ENCODE measurements around the gene TMEM132D.

The TMEM132D gene

DNA sequence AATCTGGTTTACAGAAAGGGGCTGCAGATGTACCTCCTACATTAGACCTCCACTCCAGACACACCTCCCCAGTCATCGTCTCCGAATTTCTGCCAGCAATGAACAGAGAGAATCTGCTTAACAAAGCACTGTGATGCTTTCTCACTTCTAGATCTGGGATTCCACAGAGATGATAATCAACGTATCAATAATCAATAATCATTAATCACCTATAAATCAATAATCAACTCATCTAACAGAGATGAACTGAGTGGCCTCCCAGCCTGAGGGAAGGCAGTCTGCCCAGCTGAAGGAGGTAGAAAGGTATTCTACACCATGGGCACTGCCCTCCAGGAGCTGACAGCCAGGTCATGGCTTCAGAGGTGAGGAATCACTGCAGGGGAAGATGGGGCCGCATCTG is 183.2 kb downstream of the TMEM132D start:
- FAIRE-seq = no peak

DNA sequence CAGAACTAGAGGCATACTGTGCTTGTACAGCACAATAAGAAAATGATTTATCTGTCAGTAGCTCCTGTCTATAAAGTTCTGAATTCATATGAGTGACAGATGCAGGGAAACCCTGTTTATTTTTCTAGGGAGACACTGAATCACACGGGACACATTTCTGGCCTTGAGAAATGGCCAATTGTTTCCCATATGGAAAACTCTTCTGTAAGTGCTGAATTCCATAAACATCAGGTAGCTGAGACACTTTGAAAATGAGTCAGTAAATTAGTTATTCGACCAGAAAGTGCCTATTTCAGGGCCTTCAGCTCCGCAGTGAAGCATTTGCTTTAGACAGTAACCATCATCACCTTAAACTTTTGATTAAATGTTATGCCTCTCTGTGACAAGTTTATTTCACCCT is 184.4 kb downstream of the TMEM132D start:
- no peak for FAIRE-seq

DNA sequence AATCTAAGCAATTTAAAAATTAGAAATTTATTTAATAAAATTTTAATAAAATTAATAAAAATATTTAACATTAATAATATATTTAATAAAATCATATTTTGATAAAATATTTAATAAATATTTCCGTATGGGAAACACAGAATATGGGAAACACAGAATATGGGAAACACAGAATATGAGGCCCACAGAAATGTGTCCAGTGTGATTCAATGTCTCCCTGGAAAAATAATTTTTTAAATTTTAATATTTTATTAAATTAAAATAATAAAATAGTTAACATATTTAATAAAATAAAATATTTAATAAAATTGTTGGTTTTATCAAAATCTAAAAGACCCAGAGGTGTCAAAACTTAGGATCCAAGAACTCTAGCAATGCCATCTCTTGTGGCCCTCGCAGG is 186.4 kb downstream of the TMEM132D start:
- peak; percentile 65 for FAIRE-seq

DNA sequence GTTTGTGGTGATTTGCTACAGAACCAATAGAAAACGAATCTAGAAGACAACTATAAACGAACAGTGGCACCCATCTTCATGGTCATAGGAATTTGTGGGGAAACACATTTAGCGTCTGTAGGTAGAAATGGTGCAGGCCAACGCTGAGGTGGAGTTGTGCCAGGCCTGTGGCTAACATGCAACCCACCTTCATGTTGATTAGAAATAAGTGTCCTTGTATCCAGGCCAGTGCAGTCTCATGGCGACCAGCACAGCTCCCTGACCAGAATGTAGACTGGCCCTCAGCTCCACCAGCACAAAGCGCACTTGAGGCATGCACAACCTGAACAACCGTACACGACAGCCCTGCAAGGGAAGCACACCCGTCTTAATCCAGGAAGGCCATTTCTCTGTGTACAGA is 187.0 kb downstream of the TMEM132D start:
- FAIRE-seq = no peak

DNA sequence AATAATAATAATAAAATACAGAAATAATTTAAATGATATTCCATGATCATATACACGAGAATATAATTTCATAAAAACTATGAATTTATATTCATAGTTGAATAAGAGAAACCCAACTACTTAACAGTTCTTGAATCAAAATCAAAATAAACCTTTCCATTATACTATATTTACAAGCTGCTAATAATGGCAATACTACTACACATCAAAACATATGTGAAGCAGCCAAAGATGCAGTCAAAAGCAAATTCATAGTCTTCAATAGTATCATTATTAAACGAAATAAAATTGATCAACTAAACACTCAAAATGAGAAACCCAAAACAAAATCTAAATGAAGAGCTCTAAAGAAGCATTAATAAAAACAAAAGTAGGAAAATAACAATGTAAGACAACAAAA is 197.1 kb downstream of the TMEM132D start:
- FAIRE-seq = no peak

DNA sequence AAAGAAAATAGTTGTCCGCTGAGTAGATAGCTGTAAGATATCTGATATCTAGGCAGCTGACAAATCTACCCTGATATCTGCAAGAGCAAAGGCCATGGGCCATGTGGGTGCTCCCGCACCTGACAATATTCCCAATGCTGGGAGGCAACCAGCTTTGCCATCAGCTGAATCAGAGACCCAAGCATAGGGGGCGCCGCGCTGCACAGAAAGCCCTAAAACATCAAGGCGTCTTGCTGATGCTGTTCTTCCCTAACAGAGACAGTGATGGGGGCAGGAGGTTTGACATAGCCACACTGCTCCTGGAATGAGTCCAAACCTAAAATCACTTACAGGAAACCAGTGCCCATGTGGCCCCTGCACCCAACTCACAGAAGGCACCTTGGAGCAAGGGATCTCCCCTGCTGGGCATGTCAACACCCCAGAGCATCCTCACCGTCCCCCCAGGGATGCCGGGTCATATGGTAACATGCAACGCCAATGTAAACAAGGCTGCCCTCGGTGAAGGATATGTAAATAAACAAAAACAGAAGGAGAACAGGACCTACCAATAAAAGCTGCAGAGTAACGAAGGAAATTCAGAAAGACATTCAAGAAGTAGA is 199.5 kb downstream of the TMEM132D start:
- FAIRE-seq = no peak

DNA sequence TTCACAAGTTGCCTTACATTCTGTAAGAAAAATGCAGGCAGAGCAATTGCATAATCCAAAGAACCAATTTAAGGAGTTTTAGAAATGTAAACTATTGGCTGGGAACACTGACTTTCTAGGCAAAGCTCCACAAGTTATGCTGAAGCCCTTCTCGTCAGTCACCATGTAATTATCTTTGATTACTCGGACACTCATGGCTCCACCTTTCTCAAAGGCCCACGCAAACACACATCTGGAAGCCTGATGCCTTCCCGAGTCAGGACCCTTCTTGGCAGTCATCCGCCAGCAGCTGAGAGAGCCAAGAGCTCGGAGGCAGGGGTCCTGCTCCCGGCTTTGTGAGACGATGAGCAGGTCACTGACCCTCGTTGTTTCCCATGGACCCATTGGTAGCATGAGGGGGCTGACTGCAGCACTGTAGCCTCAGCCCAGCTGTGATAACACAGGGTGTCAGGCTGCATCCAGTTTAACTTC is 202.2 kb downstream of the TMEM132D start:
- no peak for FAIRE-seq

DNA sequence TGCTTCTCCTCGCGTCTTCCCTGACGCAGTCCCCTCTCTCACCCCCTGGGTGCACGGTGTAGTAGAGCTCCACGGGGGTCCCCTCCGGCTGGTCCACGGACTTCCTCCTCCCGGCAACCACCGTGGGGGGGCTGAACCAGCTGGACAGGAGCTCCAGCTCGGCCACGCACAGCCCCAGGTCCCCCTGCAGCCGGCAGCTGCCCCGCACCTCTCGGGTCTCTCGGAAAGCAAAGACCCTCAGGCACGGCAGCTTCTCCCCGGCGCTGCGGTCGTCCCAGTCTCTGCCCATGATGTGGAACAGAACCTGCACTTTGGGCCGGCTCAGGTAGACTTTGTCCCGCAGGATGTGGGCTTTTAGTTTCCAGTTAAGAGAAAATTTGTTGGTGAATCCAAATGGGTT is 203.8 kb downstream of the TMEM132D start:
- no peak for FAIRE-seq

DNA sequence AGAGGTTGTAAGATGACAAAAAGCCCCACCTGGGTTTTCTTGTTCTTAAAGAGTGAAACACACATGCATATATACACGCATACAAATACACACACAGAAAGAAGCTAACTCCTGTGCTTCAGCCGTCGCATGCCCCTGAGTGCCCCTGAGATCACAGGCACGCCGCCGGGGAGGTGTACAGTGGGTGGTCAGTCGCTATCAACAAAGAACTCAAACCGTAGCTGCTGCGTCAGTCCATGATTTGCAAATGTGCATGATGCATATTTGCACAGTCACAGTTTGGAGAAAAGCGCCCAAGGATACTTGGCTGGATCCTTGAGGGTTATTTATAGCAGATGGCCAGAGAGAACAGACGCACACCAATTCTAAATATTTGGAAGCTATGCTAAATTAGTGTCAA is 206.9 kb downstream of the TMEM132D start:
- no peak for FAIRE-seq

DNA sequence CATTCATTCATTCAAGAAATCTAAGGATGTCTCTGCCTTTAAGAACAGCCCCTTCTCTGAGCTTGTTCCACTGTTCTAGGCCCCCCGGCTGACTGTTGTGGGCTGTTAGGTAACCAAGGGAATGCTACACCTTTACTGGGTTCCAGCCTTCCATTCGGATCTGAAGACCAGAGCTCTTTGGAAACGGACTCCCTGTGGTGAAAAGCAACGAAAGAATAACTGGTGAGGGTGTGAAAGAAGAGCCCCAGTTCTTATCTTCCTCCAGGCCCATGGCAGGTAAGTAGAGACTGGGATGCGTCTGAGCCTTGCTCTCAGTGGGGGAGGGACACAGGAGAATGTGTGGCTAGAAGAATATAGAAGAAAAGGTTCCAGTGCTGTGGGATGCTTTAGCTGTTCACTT is 207.4 kb downstream of the TMEM132D start:
- no peak for FAIRE-seq

DNA sequence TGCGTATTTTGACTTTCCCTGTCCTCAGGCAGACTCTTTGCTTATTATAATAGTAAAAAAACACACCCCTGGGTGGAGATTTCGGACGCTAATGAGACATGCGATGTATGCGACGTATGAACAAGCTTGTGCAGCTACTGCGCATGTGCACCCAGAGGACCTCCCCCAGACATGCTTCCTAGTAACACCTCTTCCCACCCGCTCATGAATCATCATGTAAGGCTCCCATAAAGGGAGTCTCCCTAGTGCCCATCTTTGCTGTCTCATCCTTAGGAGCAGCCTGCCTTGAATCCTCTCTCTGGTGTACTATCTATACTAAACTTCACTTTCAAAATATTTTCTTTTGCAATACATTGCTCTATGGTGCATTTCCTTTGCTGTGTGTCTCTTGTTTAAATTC is 210.1 kb downstream of the TMEM132D start:
- FAIRE-seq = no peak

DNA sequence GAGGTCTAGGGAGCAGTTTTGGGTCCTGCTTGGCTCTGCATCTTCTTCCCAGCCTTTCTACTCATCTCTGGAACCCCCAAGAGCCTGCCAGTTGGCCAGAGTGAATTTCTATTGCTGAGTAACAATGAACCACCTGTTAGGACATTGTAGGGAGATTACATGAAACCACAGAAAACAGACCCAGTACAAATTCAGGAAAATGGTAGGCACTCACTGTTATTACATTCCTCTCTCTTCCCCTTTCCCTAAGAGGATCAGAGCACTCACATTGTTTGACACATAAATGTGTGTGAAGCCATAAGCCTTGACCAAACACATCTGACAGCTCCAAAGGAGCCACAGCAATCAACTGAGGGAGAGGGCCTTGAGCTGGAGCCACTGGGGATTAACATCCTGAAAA is 216.1 kb downstream of the TMEM132D start:
- FAIRE-seq = no peak

DNA sequence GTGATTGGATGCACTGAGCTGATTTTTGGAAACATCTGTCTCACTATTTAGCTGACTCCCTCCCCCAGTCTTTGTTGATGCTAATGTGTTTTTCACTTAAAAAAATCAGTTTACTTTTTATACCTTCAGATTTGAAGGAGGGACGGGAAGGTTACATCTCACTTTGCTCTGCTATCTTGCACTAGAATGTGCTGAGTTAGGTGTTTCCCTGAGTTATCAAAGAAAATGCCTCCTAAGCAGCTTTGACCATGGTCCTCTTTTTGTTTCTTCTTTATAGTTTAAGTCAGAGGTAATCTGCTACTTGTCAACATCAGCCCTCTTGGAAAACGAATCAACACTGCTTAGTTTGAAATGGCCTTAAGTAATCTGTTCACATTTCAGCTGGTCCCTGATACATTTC is 222.0 kb downstream of the TMEM132D start:
- no peak for FAIRE-seq

DNA sequence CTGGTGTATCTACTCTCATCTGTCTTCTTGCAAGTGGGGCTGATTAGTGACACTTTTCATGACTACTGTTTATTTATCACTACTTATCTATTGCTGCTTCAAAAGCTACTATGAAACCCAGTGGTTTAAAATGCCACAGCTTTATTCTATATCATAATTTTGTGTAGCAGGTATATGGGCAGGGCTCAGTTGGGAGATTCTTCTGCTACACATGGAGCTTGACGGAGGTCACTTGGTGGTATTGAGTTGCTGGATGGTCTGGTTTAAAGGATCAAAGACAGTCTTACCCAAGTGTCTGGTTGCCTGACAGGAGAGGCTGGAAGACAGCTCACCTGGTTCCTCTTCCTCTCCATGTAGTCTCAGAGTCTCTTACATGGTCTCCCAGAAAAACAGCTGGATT is 222.7 kb downstream of the TMEM132D start:
- no peak for FAIRE-seq

DNA sequence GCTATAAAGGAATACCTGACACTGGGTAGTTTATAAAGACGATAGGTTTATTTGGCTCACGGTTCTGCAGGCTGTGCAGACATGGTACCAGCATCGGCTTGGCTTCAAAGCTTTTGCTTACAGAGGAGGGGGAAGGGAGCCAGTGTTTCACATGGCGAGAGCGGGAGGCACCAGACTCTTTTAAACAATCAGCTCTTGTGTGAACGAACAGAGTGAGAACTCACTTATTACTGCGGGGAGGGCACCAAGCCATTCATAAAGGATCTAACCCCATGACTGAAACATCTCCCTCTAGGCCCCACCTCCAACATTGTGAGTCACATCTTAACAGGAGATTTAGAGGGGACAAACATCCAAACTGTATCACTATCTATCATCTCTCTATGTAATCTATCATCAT is 227.4 kb downstream of the TMEM132D start:
- FAIRE-seq = no peak

DNA sequence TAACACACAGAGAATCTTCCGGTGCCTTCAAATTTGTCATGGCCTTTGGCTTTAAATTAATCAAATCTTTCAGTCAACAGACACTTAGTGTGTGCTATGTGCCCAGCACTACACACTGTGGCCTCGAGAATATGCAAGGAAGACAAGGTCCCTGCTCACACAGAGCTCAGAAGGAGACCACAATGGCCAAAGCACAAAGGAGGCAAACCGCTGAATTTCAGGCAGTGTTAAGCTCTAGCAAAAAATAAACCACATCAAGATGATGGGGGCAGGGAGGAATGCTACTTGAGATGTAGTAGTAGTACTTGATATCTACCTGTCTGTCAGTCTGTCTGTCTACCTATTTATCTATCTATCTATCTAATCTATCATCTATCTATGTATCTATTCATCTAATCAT is 227.9 kb downstream of the TMEM132D start:
- FAIRE-seq = no peak

DNA sequence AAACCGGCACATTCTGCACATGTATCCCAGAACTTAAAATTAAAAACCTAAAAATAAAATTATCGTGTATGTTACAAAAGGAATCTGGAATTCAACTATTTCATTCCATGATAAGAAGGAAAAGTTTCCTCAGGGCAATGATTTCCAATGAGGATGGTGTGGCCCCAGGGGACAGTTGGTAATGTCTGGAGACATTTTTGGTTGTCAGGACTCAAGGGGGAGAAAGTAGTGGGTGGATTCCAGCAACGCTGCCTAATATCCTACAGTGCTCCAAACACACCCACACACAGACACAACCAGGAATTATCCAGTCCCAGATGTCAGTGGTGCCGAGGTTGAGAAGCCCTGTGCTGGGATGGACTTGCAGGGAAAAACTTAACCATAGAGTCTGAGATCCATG is 228.3 kb downstream of the TMEM132D start:
- no peak for FAIRE-seq

DNA sequence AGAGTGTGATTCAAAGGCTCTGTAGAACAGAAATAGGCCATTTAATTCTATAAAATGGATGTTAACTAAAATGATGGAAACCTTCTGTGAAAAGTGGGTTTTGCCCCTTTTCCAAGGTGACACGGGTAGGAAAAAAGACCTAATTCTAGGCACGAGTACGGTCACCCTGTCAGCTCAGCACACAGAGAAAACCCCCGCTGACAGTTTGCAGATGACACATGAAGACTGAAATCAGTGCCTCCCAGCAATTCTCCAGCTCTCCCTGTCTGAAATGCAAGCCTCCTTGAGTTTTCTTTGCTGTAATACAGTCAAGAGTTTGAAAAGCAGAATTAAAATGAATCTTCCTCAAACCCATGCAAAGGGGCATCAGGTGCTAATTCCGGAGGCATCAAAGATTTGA is 230.0 kb downstream of the TMEM132D start:
- no peak for FAIRE-seq

DNA sequence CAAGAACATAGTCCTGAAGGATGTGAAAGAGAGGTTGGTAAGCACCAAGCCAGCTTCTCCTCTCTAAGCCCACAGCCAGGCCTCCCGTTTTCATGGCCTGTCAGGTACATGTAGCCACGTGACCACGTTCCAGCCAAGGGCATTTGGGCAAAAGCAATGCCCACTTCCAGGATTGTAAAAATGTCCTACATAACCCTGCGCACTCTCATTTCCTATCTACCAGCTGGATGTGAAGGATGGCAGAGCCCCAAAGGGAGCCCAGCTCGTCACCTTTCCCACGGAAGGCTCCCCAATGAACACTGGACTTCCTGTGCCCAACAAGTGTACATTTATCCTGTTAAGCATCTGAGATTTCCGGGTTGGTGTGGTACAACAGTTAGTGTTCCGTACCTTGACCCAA is 231.7 kb downstream of the TMEM132D start:
- no peak for FAIRE-seq

DNA sequence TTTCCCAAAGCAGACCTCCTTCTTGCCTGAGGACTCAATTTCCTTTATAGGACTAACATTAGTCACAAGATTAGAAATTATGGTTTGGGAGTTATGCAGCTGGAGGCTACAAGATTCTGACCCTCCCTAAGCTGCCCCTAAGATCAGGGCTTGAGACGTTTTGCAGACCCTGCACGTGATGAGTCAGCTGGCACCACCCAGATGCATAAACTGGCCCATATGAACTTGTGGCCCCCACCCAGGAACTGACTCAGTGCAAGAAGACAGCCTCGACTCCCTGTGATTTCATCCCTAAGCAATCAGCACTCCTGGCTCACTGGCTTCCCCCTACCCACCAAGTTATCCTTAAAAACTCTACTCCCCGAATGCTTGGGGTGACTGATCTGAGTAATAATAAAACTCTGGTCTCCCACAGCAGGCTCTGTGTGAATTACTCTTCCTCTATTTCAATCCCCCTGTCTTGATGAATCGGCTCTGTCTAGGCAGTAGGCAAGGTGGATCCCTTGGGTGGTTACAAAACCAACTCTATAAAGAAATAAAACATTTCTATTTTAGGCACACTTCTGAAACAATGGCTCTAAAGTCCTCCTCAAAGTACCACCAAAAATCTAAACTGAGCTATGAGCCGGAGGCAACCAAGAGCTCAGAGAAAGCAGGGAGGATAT is 233.4 kb downstream of the TMEM132D start:
- no peak for FAIRE-seq

DNA sequence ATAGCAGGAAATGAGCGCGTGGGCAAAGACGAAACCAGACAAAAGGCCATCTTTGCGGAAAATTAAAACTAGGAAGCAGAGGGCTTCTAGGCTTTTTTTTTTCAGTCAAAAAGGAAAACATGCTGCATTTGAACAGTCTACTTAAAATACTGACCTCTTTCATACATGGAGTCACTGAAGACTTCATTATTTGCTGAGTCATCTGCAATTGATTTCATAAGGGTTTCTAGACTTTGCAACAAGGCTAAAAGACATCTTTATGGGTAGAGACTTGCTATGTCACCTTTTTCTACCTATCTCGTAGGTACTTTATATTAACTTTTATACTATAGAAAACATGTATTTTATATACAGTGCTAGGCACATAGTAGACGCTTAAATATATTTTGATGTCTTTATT is 238.4 kb downstream of the TMEM132D start:
- FAIRE-seq = no peak

DNA sequence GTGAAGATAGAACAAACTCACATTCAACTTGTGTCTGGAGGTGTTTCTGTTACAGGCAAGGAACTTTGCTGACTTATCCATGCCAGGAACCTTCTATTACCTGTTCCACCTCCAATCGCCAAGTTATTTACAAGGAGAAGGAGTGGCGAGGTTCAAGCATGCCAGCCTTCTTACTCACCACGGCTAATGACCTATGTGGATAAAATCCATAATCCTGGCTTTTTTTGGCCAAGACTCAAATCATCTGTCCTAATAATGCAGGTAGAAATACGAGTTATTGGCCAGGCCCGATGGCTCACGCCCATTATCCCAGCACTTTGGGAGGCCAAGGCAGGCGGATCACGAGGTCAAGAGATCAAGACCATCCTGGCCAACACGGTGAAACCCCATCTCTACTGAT is 241.6 kb downstream of the TMEM132D start:
- FAIRE-seq = no peak

DNA sequence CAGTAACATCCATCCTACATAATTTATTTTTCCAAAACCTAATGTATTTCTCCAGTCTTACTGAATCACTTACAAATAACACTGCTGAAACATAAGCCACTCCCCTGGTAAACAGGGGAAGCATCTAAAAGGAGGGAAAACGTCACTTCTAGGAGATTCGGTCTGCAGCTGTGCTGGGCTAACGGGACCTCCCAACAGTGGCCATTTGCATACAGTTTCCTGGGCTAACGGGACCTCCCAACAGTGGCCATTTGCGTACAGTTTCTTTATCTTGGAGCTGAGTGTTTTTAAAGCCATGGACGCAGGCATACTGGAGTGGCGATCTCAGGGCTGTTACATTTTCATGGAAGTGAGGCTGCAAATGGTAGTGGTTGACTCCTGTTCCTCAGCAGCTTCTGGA is 242.9 kb downstream of the TMEM132D start:
- no peak for FAIRE-seq

DNA sequence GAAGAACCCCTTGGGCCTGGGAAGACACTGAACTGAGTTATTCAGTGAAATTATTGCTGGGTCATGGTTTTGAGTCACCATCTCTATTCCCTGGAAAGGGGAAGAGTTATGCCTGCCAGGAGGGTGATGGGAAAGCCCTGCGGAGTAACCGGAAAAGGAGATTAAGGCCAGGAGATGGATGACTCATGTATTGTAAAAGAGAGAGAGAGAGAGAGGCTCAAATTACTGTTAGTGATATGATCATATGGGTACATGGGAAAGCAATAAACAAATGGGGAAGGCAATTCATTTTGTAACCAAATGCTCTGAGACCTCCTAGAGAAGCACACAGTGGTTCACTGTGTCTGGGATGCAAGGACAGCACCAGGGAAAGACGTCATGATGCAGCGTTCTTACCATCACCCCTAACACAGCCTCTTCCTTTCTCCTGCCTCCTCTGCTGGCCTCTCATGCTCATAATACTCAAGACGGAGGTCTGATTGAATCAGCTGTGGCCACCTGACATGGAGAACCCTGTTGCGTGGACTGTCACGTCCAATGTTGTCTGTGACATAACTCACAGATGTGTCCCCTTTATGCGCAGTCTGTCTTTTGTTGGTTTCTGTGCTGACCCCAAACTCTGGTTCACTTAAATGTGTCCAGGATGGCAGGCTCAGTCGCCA is 243.7 kb downstream of the TMEM132D start:
- FAIRE-seq = no peak

DNA sequence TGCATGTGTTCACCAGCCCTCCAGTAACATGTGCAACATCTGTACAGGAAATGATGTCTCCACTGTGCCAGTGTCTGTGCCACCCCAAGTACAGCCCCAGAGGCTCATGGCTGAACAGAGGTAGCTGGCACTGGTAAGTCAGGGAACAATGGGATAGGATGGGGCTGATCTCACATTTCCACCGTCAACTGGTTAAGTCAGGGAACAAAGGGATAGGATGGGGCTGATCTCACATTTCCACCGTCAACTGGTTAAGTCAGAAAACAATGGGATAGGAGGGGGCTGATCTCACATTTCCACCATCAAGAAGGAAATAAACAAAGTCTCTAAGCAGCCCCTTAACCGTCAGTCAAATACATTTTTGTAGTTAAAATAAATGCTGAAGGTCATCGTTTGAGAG is 246.6 kb downstream of the TMEM132D start:
- FAIRE-seq = no peak
